Sigmoid colon (tissue), 4 donors: ENCODE measurements around the gene SLC25A23.

Experiments used
- CTCF ChIP-seq, 4 experiments: fragments of 450-650 bp in 3 of 4; fragments of 200-600 bp in 1 of 4; IDR thresholded peaks; one replicate each; pipeline ENCODE4 v1.5.1; 2016 to 2019; ENCODE audit warnings: antibody characterized with exemption in 4 of 4, mild to moderate bottlenecking in 3 of 4, moderate library complexity in 2 of 4
- EP300 ChIP-seq, 4 donors: sonication (generic); formaldehyde crosslinking; IDR thresholded peaks; one replicate each; pipeline ENCODE4 v1.6.1; 2017; ENCODE audit warnings: antibody characterized with exemption in 4 of 4
- POLR2A ChIP-seq, 2 donors: fragments of 450-650 bp; IDR thresholded peaks; one replicate each; pipeline ENCODE4 v1.6.1; 2016; ENCODE audit warnings: antibody characterized with exemption in 2 of 2, mild to moderate bottlenecking in 2 of 2, moderate library complexity in 2 of 2
- POLR2AphosphoS5 ChIP-seq, 4 donors: sonication (generic); formaldehyde crosslinking; IDR thresholded peaks; one replicate each; pipeline ENCODE4 v1.6.1; 2017; ENCODE audit warnings: antibody characterized with exemption in 4 of 4

- TF ChIP-seq CTCF (IDR thresholded peaks at IDR 0.05), result no peak
- TF ChIP-seq POLR2A (IDR thresholded peaks at IDR 0.05), result no peak
- TF ChIP-seq POLR2AphosphoS5 (IDR thresholded peaks at IDR 0.05), result no peak
- TF ChIP-seq EP300 (IDR thresholded peaks at IDR 0.05), result no peak
These were observed 17.4 kb upstream of the SLC25A23 start for GRCh38 chr19:6476896-6477431.
